ENCODE measurements around the gene BRAP.
"Not testable (repeated sequence)": the region's sequence is repeated elsewhere in the genome, so short reads cannot be mapped to it uniquely, and the experiment has no call there.

BRAP gene

GRCh38 chr12:111685811-111686573 is at the start of gene BRAP, which contains the start of gene ACAD10:
BRAP (minus strand) TSS chr12:111685956; CDS start chr12:111685792, 164 bp downstream.
ACAD10 (plus strand) TSS chr12:111686053; CDS start chr12:111692710, 6,657 bp downstream.
- Histone ChIP-seq H3K9ac (ENCODE audit: low read length in 2 of 2) (peak within 1 kb of the TSS; percentile 99), H3K9me3 (ENCODE audit: control insufficient read depth in 2 of 2, low read length in 2 of 2) (no peaks in the 10 kb centered on the region), H3K27ac (ENCODE audit: low read length) (peak within 1 kb of the TSS; percentile 86), H3K4me3 (ENCODE audit: low read length in 2 of 2) (peak within 1 kb of the TSS; percentile 100), H3K27me3 (ENCODE audit: control insufficient read depth in 1 of 2, insufficient read depth in 2 of 2, low read length in 2 of 2) (no peaks in the 10 kb centered on the region), H3K4me1 (ENCODE audit: control insufficient read depth, insufficient read depth, low read length) (peaks cover 23% of the 10 kb centered on the region), H3K36me3 (ENCODE audit: control insufficient read depth in 2 of 2, insufficient read depth in 2 of 2, low read length in 2 of 2) (peaks cover 6% of the 10 kb centered on the region in 2 donors)

DNA sequence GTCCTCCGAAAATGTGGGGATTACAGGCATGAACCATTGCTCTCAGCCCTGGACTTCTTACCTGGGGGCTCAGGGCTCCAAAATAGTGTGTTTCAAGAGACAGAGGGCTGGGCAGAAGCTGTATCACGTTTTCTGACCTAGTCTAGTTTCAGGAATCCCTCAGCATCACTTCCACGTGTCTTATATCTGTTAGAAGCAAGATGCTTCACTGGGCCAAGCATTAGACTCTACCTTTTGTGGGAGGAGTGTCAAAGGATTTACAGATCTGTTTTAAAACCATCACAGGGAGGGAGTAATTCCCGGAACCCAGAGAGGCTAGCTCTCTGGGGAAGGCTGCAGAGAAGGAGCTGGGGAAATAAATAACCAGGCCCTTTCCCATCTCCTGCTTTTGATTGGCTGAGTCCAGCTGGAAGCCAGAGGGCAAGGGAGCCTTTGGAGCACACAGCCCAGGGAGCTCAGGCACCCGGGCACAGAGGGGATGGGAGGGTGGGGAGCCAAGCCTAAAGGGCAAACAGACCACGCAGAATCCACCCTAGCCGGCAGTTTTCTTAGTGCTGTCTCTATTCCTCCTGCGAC is 47.7 kb upstream of the BRAP start:
- Histone ChIP-seq H3K4me3 (ENCODE audit: low read length in 2 of 2) (no peak overlapping the region), H3K9me3 (ENCODE audit: control insufficient read depth in 2 of 2, low read length in 2 of 2) (no peaks in the 10 kb centered on the region), H3K9ac (ENCODE audit: low read length in 2 of 2) (no peak overlapping the region), H3K4me1 (ENCODE audit: control insufficient read depth, insufficient read depth, low read length) (no peaks in the 10 kb centered on the region), H3K27ac (ENCODE audit: low read length) (no peak overlapping the region), H3K27me3 (ENCODE audit: control insufficient read depth in 1 of 2, insufficient read depth in 2 of 2, low read length in 2 of 2) (no peaks in the 10 kb centered on the region), H3K36me3 (ENCODE audit: control insufficient read depth in 2 of 2, insufficient read depth in 2 of 2, low read length in 2 of 2) (peaks cover 40 to 50% of the 10 kb centered on the region in 2 donors)

DNA sequence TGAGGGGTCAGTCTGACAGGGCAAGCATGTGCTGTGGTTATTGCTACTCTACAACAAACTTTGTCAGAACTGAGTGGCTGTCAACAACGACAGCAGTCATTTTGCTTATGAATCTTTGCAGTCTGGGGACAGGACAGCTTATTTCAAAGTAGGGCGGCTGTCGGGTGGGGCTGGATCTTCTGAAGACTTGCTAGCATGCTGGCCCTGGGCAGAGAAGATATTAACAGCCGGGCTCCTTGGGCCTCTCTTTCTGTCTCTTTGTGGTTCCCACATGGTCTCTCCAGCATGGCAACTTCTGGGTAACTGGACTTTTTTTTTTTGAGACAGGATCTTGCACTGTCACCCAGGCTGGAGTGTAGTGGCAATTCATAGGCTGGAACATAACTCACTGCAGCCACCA is 47.0 kb upstream of the BRAP start:
- Histone ChIP-seq H3K27ac (ENCODE audit: low read length) (no peak overlapping the region), H3K4me3 (ENCODE audit: low read length in 2 of 2) (no peak overlapping the region), H3K27me3 (ENCODE audit: control insufficient read depth in 1 of 2, insufficient read depth in 2 of 2, low read length in 2 of 2) (no peaks in the 10 kb centered on the region), H3K4me1 (ENCODE audit: control insufficient read depth, insufficient read depth, low read length) (no peaks in the 10 kb centered on the region), H3K9me3 (ENCODE audit: control insufficient read depth in 2 of 2, low read length in 2 of 2) (no peaks in the 10 kb centered on the region), H3K36me3 (ENCODE audit: control insufficient read depth in 2 of 2, insufficient read depth in 2 of 2, low read length in 2 of 2) (peaks cover 43 to 53% of the 10 kb centered on the region in 2 donors), H3K9ac (ENCODE audit: low read length in 2 of 2) (no peak overlapping the region)

- Histone ChIP-seq H3K4me3 (ENCODE audit: low read length in 2 of 2) (no peak overlapping the region), H3K9me3 (ENCODE audit: control insufficient read depth in 2 of 2, low read length in 2 of 2) (no peaks in the 10 kb centered on the region), H3K27me3 (ENCODE audit: control insufficient read depth in 1 of 2, insufficient read depth in 2 of 2, low read length in 2 of 2) (no peaks in the 10 kb centered on the region), H3K9ac (ENCODE audit: low read length in 2 of 2) (no peak overlapping the region), H3K36me3 (ENCODE audit: control insufficient read depth in 2 of 2, insufficient read depth in 2 of 2, low read length in 2 of 2) (peaks cover 38 to 48% of the 10 kb centered on the region in 2 donors), H3K4me1 (ENCODE audit: control insufficient read depth, insufficient read depth, low read length) (no peaks in the 10 kb centered on the region), H3K27ac (ENCODE audit: low read length) (no peak overlapping the region)
Observed at GRCh38 chr12:111730420-111730819, 44.7 kb upstream of the BRAP start.

DNA sequence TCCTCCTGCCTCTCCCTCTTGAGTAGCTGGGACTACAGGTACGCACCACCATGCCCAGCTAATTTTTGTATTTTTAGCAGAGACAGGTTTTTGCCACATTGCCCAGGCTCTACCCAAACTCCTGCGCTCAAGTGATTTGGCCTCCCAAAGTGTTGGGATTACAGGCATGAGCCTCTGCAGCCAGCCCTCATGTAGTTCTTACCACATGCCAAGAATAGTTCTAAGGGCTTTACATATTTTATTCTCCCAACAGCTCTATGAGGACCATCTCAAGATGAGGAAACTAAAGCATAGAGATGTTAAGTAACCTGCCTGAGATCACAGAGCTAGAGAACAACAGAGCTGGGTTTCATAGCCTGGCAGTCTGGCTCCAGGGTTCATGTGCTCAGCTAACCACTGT is 43.0 kb upstream of the BRAP start:
- H3K9me3 ChIP-seq (ENCODE audit: control insufficient read depth in 2 of 2, low read length in 2 of 2), result no peaks in the 10 kb centered on the region
- H3K27me3 ChIP-seq (ENCODE audit: control insufficient read depth in 1 of 2, insufficient read depth in 2 of 2, low read length in 2 of 2), result no peaks in the 10 kb centered on the region
- no peak overlapping the region for H3K9ac ChIP-seq (ENCODE audit: low read length in 2 of 2)
- H3K4me3 ChIP-seq (ENCODE audit: low read length in 2 of 2), result no peak overlapping the region
- no peak overlapping the region for H3K27ac ChIP-seq (ENCODE audit: low read length)
- peaks cover 38 to 43% of the 10 kb centered on the region in 2 donors for H3K36me3 ChIP-seq (ENCODE audit: control insufficient read depth in 2 of 2, insufficient read depth in 2 of 2, low read length in 2 of 2)
- H3K4me1 ChIP-seq (ENCODE audit: control insufficient read depth, insufficient read depth, low read length), result no peaks in the 10 kb centered on the region

GRCh38 chr12:111723646-111724360 is 38.0 kb upstream of the BRAP start:
- peaks cover 13 to 19% of the 10 kb centered on the region in 2 donors for H3K36me3 ChIP-seq (ENCODE audit: control insufficient read depth in 2 of 2, insufficient read depth in 2 of 2, low read length in 2 of 2)
- H3K9me3 ChIP-seq (ENCODE audit: control insufficient read depth in 2 of 2, low read length in 2 of 2); H3K27ac ChIP-seq (ENCODE audit: low read length); H3K4me3 ChIP-seq (ENCODE audit: low read length in 2 of 2); H3K9ac ChIP-seq (ENCODE audit: low read length in 2 of 2); H3K4me1 ChIP-seq (ENCODE audit: control insufficient read depth, insufficient read depth, low read length); H3K27me3 ChIP-seq (ENCODE audit: control insufficient read depth in 1 of 2, insufficient read depth in 2 of 2, low read length in 2 of 2): not testable (repeated sequence)

DNA sequence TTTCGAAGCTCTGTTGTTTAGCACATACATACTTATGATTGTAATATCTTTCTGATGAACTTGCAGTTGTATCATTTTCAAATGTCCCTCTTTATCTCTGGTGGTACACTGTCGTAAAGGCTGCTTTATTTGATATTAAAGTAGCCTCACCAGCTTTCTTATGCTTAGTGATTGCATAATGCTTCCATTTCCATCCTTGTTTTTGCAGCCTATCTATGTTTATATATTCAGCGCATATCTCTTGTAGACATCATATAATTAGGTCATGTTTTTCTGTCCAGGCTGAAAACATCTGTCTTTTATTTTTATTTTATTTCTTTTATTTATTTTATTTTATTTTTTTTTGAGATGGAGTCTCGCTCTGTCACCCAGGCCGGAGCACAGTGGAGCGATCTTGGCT is 34.7 kb upstream of the BRAP start:
- H3K27ac ChIP-seq (ENCODE audit: low read length), result no peak overlapping the region
- no peak overlapping the region for H3K4me3 ChIP-seq (ENCODE audit: low read length in 2 of 2)
- peaks cover 0 to 11% of the 10 kb centered on the region in 2 donors for H3K36me3 ChIP-seq (ENCODE audit: control insufficient read depth in 2 of 2, insufficient read depth in 2 of 2, low read length in 2 of 2)
- peaks cover 10% of the 10 kb centered on the region for H3K4me1 ChIP-seq (ENCODE audit: control insufficient read depth, insufficient read depth, low read length)
- no peaks in the 10 kb centered on the region for H3K27me3 ChIP-seq (ENCODE audit: control insufficient read depth in 1 of 2, insufficient read depth in 2 of 2, low read length in 2 of 2)
- H3K9ac ChIP-seq (ENCODE audit: low read length in 2 of 2), result no peak overlapping the region
- no peaks in the 10 kb centered on the region for H3K9me3 ChIP-seq (ENCODE audit: control insufficient read depth in 2 of 2, low read length in 2 of 2)

DNA sequence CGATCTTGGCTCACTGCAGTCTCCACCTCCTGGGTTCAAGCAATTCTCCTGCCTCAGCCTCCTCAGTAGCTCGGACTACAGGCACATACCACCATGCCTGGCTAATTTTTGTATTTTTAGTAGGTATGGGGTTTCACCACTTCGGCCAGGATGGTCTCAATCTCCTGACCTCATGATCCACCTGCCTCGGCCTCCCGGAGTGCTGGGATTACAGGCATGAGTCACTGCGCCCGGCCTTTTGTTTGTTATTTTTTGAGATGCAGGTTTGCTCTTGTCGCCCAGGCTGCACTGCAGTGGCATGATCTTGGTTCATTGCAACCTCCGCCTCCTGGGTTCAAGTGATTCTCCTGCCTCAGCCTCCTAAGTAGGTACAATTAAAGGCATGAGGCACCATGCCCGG is 33.6 kb upstream of the BRAP start:
- H3K9me3 ChIP-seq (ENCODE audit: control insufficient read depth in 2 of 2, low read length in 2 of 2); H3K4me3 ChIP-seq (ENCODE audit: low read length in 2 of 2); H3K9ac ChIP-seq (ENCODE audit: low read length in 2 of 2); H3K27me3 ChIP-seq (ENCODE audit: control insufficient read depth in 1 of 2, insufficient read depth in 2 of 2, low read length in 2 of 2); H3K27ac ChIP-seq (ENCODE audit: low read length): not testable (repeated sequence)
- Histone ChIP-seq H3K36me3 (ENCODE audit: control insufficient read depth in 2 of 2, insufficient read depth in 2 of 2, low read length in 2 of 2) (peaks cover 0 to 11% of the 10 kb centered on the region in 2 donors), H3K4me1 (ENCODE audit: control insufficient read depth, insufficient read depth, low read length) (peaks cover 16% of the 10 kb centered on the region)

DNA sequence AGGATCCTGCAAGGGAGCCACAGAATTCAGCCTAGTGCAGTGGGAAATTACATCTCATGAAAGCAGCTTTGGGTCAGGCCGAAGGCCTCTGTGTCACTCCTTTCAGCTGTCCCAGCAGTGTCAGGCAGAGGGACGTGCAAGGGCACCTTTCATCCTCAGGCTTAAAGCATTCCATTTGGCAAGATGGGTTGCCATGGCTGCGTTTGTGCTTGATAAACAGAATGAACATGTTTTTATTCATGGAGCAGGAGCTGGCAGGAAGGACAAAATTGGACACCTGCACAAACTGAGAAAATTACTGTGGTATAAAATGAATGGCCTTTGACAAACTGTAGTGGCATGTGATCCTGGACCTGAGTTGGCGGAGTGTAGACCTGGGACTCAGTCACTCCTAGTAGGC is 29.5 kb upstream of the BRAP start:
- H3K9ac ChIP-seq (ENCODE audit: low read length in 2 of 2), result no peak overlapping the region
- H3K4me1 ChIP-seq (ENCODE audit: control insufficient read depth, insufficient read depth, low read length), result peaks cover 16% of the 10 kb centered on the region
- H3K9me3 ChIP-seq (ENCODE audit: control insufficient read depth in 2 of 2, low read length in 2 of 2), result no peaks in the 10 kb centered on the region
- H3K27me3 ChIP-seq (ENCODE audit: control insufficient read depth in 1 of 2, insufficient read depth in 2 of 2, low read length in 2 of 2), result no peaks in the 10 kb centered on the region
- H3K27ac ChIP-seq (ENCODE audit: low read length), result peak overlapping the region; percentile 64
- H3K36me3 ChIP-seq (ENCODE audit: control insufficient read depth in 2 of 2, insufficient read depth in 2 of 2, low read length in 2 of 2), result peaks cover 7 to 19% of the 10 kb centered on the region in 2 donors
- no peak overlapping the region for H3K4me3 ChIP-seq (ENCODE audit: low read length in 2 of 2)

- Histone ChIP-seq H3K9me3 (ENCODE audit: control insufficient read depth in 2 of 2, low read length in 2 of 2) (no peaks in the 10 kb centered on the region), H3K4me3 (ENCODE audit: low read length in 2 of 2) (no peak overlapping the region), H3K9ac (ENCODE audit: low read length in 2 of 2) (no peak overlapping the region), H3K36me3 (ENCODE audit: control insufficient read depth in 2 of 2, insufficient read depth in 2 of 2, low read length in 2 of 2) (peaks cover 36 to 37% of the 10 kb centered on the region in 2 donors), H3K27me3 (ENCODE audit: control insufficient read depth in 1 of 2, insufficient read depth in 2 of 2, low read length in 2 of 2) (no peaks in the 10 kb centered on the region), H3K4me1 (ENCODE audit: control insufficient read depth, insufficient read depth, low read length) (no peaks in the 10 kb centered on the region), H3K27ac (ENCODE audit: low read length) (no peak overlapping the region)
Observed at GRCh38 chr12:111706145-111706544, 20.4 kb upstream of the BRAP start.
